Parathyroid adenoma (tissue), 2 donors: ENCODE measurements around the gene ZKSCAN5.
"Not testable (repeated sequence)": the region's sequence is repeated elsewhere in the genome, so short reads cannot be mapped to it uniquely, and the experiment has no call there.

Experiments
- H2AFZ ChIP-seq: fragments of 300-600 bp; sonication (generic); one replicate; pipeline ENCODE4 v1.7.0; 2017; ENCODE audit warnings: antibody characterized with exemption, mild to moderate bottlenecking
- H3K27ac ChIP-seq: fragments of 300-600 bp; sonication (generic); one replicate; pipeline ENCODE4 v1.7.0; 2017
- H3K27me3 ChIP-seq: fragments of 300-600 bp; sonication (generic); one replicate; pipeline ENCODE4 v1.7.0; 2017; ENCODE audit warnings: low read length; ENCODE audit not compliant: control insufficient read depth, insufficient read depth
- H3K36me3 ChIP-seq: fragments of 300-600 bp; sonication (generic); one replicate; pipeline ENCODE4 v1.7.0; 2017; ENCODE audit warnings: low read length; ENCODE audit not compliant: control insufficient read depth, insufficient read depth
- H3K4me1 ChIP-seq: fragments of 300-600 bp; sonication (generic); one replicate; pipeline ENCODE4 v1.7.0; 2017; ENCODE audit warnings: control low read depth
- H3K4me2 ChIP-seq: fragments of 300-600 bp; sonication (generic); one replicate; pipeline ENCODE4 v1.7.0; 2017; ENCODE audit warnings: low read length
- H3K4me3 ChIP-seq: fragments of 300-600 bp; sonication (generic); one replicate; pipeline ENCODE4 v1.7.0; 2017; ENCODE audit warnings: low read depth, low read length
- H3K79me2 ChIP-seq: fragments of 300-600 bp; sonication (generic); one replicate; pipeline ENCODE4 v1.7.0; 2017; ENCODE audit warnings: control low read depth
- H3K9ac ChIP-seq: fragments of 300-600 bp; sonication (generic); one replicate; pipeline ENCODE4 v1.7.0; 2017; ENCODE audit warnings: mild to moderate bottlenecking
- H3K9me3 ChIP-seq: fragments of 300-600 bp; sonication (generic); one replicate; pipeline ENCODE4 v1.7.0; 2017; ENCODE audit warnings: low read length; ENCODE audit not compliant: control insufficient read depth
- CTCF ChIP-seq: fragments of 300-600 bp; sonication (generic); IDR thresholded peaks from one replicate; pipeline ENCODE4 v1.7.0; 2017; ENCODE audit warnings: antibody characterized with exemption, mild to moderate bottlenecking
- donor health status: primary hyperparathyroidism.

The ZKSCAN5 gene

GRCh38 chr7:99499721-99500636, 4.5 kb upstream of the ZKSCAN5 start, which contains the start of gene ZNF394:
Gene ZNF394 (minus strand): TSS chr7:99500281. CDS start chr7:99500093, 188 bp downstream.
- no peaks in the 10 kb centered on the region for H3K9me3 ChIP-seq
- no peaks in the 10 kb centered on the region for H3K36me3 ChIP-seq
- peak within 1 kb of the TSS; percentile 99 for H3K4me3 ChIP-seq

GRCh38 chr7:99500637-99501009, 3.8 kb upstream of the ZKSCAN5 start:
- peak overlapping the region; percentile 95 for H3K4me2 ChIP-seq
- H3K9me3 ChIP-seq, result no peaks in the 10 kb centered on the region
- no peaks in the 10 kb centered on the region for H3K27me3 ChIP-seq
- peak overlapping the region; percentile 69 for H2AFZ ChIP-seq
- H3K79me2 ChIP-seq, result peaks cover 39% of the 10 kb centered on the region
- TF ChIP-seq CTCF, result no peak
- no peak overlapping the region for H3K9ac ChIP-seq
- H3K4me1 ChIP-seq, result peaks cover 13% of the 10 kb centered on the region
- H3K4me3 ChIP-seq, result peak overlapping the region; percentile 99
- no peaks in the 10 kb centered on the region for H3K36me3 ChIP-seq
- H3K27ac ChIP-seq, result peak overlapping the region; percentile 80

More at GRCh38 chr7:99499721-99500636, 4.5 kb upstream of the ZKSCAN5 start, which contains the start of gene ZNF394:
- Histone ChIP-seq H3K27me3 (no peaks in the 10 kb centered on the region), H3K9ac (peak within 1 kb of the TSS; percentile 44), H3K79me2 (peaks cover 41% of the 10 kb centered on the region), H2AFZ (peak within 1 kb of the TSS; percentile 69), H3K4me1 (peaks cover 11% of the 10 kb centered on the region), H3K27ac (peak within 1 kb of the TSS; percentile 80), H3K4me2 (peak within 1 kb of the TSS; percentile 95)
- TF ChIP-seq CTCF, result no peak

GRCh38 chr7:99501236-99501635, 3.2 kb upstream of the ZKSCAN5 start:
- not testable (repeated sequence) for H3K9ac ChIP-seq, H2AFZ ChIP-seq, H3K27me3 ChIP-seq, H3K4me3 ChIP-seq, H3K4me2 ChIP-seq, H3K36me3 ChIP-seq, H3K9me3 ChIP-seq, H3K27ac ChIP-seq
- Histone ChIP-seq H3K4me1 (peaks cover 14% of the 10 kb centered on the region), H3K79me2 (peaks cover 38% of the 10 kb centered on the region)

- no peaks in the 10 kb centered on the region for H3K27me3 ChIP-seq
- peak overlapping the region; percentile 99 for H2AFZ ChIP-seq
- H3K36me3 ChIP-seq, result no peaks in the 10 kb centered on the region
- peaks cover 18% of the 10 kb centered on the region for H3K79me2 ChIP-seq
- TF ChIP-seq CTCF, result no peak
- H3K4me2 ChIP-seq, result peak overlapping the region; percentile 86
- peak overlapping the region; percentile 97 for H3K4me3 ChIP-seq
- peak overlapping the region; percentile 58 for H3K9ac ChIP-seq
- no peaks in the 10 kb centered on the region for H3K9me3 ChIP-seq
- H3K4me1 ChIP-seq, result peaks cover 3% of the 10 kb centered on the region
- peak overlapping the region; percentile 92 for H3K27ac ChIP-seq
Observed at GRCh38 chr7:99504281-99504602, 220 bp upstream of the ZKSCAN5 start.

- Histone ChIP-seq H3K36me3 (no peaks in the 10 kb centered on the region), H2AFZ (peak overlapping the region; percentile 99), H3K4me3 (peak overlapping the region; percentile 97), H3K9me3 (no peaks in the 10 kb centered on the region), H3K9ac (peak overlapping the region; percentile 55), H3K79me2 (peaks cover 16% of the 10 kb centered on the region), H3K27ac (peak overlapping the region; percentile 92), H3K4me1 (peaks cover 3% of the 10 kb centered on the region), H3K27me3 (no peaks in the 10 kb centered on the region), H3K4me2 (peak overlapping the region; percentile 86)
- TF ChIP-seq CTCF, result no peak
Observed at GRCh38 chr7:99505324-99505662, 831 bp downstream of the ZKSCAN5 start.
